Keratinocyte (primary cell): ENCODE measurements around the gene ANO3. TPM values are rescaled to one million over a fixed set of nuclear protein-coding genes. Genes with fewer than 3 reads are reported as not detected.

Experiments
- DNase-seq: peaks from one replicate; pipeline ENCODE4 v3.0.0-alpha.2; 2011; ENCODE audit warnings: low read depth, missing footprints, low spot score
- FAIRE-seq: peaks from 2 replicates; lab custom pipeline; 2011; peaks lifted over from hg19 to GRCh38; lab: Jason Lieb, UNC
- H2AFZ ChIP-seq: 2 replicates; pipeline ENCODE4 v1.6.0; 2012; ENCODE audit warnings: low read length, control low read depth, inconsistent platforms; ENCODE audit not compliant: control insufficient read depth
- H3K27ac ChIP-seq: 2 replicates; pipeline ENCODE4 v1.5.1; 2011; ENCODE audit warnings: low read length; ENCODE audit not compliant: control insufficient read depth, insufficient read depth
- H3K27me3 ChIP-seq: 3 replicates; pipeline ENCODE4 v1.6.0; 2011; ENCODE audit warnings: low read length; ENCODE audit not compliant: control insufficient read depth, insufficient read depth; ENCODE audit errors: extremely low read depth
- H3K36me3 ChIP-seq, 2 experiments: 2 replicates in 1 of 2; 3 replicates in 1 of 2; pipeline ENCODE4 v1.5.1; 2011; ENCODE audit warnings: low read length in 2 of 2, mild to moderate bottlenecking in 1 of 2; ENCODE audit not compliant: control insufficient read depth in 2 of 2, insufficient read depth in 2 of 2; ENCODE audit errors: extremely low read depth in 1 of 2
- H3K4me1 ChIP-seq: 3 replicates; pipeline ENCODE4 v1.5.1; 2011; ENCODE audit warnings: low read length; ENCODE audit not compliant: control insufficient read depth, insufficient read depth; ENCODE audit errors: extremely low read depth
- H3K4me2 ChIP-seq: 3 replicates; pipeline ENCODE4 v1.6.0; 2011; ENCODE audit warnings: low read depth, low read length; ENCODE audit not compliant: control insufficient read depth, insufficient read depth; ENCODE audit errors: extremely low read depth
- H3K4me3 ChIP-seq, 3 experiments: fragments of 200-600 bp in 1 of 3; sonication (generic) in 1 of 3; 2 replicates in 2 of 3; 3 replicates in 1 of 3; pipeline ENCODE4 v1.5.1; 2011 to 2016; ENCODE audit warnings: low read length in 3 of 3, mild to moderate bottlenecking in 3 of 3, control low read depth in 2 of 3, inconsistent platforms in 1 of 3, low read depth in 1 of 3, mixed read lengths in 1 of 3, mixed run types in 1 of 3, moderate library complexity in 1 of 3; ENCODE audit not compliant: control insufficient read depth in 2 of 3, insufficient read depth in 2 of 3; ENCODE audit errors: extremely low read depth in 1 of 3
- H3K79me2 ChIP-seq: 2 replicates; pipeline ENCODE4 v1.6.0; 2012; ENCODE audit warnings: low read length; ENCODE audit not compliant: control insufficient read depth, insufficient read depth
- H3K9ac ChIP-seq: 3 replicates; pipeline ENCODE4 v1.6.0; 2011; ENCODE audit warnings: low read length; ENCODE audit not compliant: control insufficient read depth, insufficient read depth; ENCODE audit errors: extremely low read depth
- H3K9me1 ChIP-seq: 3 replicates; pipeline ENCODE4 v1.6.0; 2011; ENCODE audit warnings: low read length; ENCODE audit not compliant: control insufficient read depth, insufficient read depth; ENCODE audit errors: extremely low read depth
- H3K9me3 ChIP-seq: 2 replicates; pipeline ENCODE4 v1.5.1; 2012; ENCODE audit warnings: low read depth, low read length; ENCODE audit not compliant: control insufficient read depth
- H4K20me1 ChIP-seq: 3 replicates; pipeline ENCODE4 v1.6.0; 2011; ENCODE audit warnings: low read length; ENCODE audit not compliant: control insufficient read depth, insufficient read depth; ENCODE audit errors: extremely low read depth
- CTCF ChIP-seq, 3 experiments: IDR thresholded peaks in 1 of 3; conservative IDR thresholded peaks in 1 of 3; optimal IDR thresholded peaks in 1 of 3; 2 replicates in 2 of 3; 3 replicates in 1 of 3; pipeline versions ENCODE3 to v1.5.1; 2011; ENCODE audit warnings: low read length in 3 of 3, mild to moderate bottlenecking in 3 of 3, moderate library complexity in 2 of 3, control low read depth in 1 of 3, inconsistent platforms in 1 of 3; ENCODE audit not compliant: insufficient read depth in 2 of 3; ENCODE audit errors: extremely low read depth in 1 of 3
- EZH2 ChIP-seq: IDR thresholded peaks from one replicate; pipeline ENCODE4 v1.6.1; 2012; ENCODE audit warnings: inconsistent platforms, mild to moderate bottlenecking, low read length, moderate library complexity
- dilution Hi-C: fragments of 300-500 bp; cut with MboI; formaldehyde crosslinking; loops from one replicate; pipeline ENCODE4 v1.7.0; 2020; ENCODE audit warnings: low sequenced_read_pairs; ENCODE audit not compliant: extremely low pct_ligation_motif_present
- polyA plus RNA-seq, 5 experiments: library from polyadenylated mRNA; depleted of rRNA in 3 of 5; stranded (reverse) in 3 of 5; stranded (forward) in 1 of 5; unstranded in 1 of 5; fragments of >200 nt; gene quantifications; 1 replicate in 1 of 5; 2 replicates in 3 of 5; 3 replicates in 1 of 5; pipeline versions ENCODE4 v1.2.1 to v1.2.3, GENCODE V29; 2011 to 2012; ENCODE audit warnings: missing spikeins in 2 of 5, low read depth in 1 of 5, low replicate concordance in 1 of 5

Gene ANO3
- polyA plus RNA-seq, 1 donor (not counting 4 experiments of a cell fraction or from before 2014, with no cell fraction given): 0.01 TPM

GRCh38 chr11:26527685-26528084, 195.8 kb downstream of the ANO3 start:
- Histone ChIP-seq H3K27ac (no peak overlapping the region), H3K9ac (no peak overlapping the region), H4K20me1 (no peaks in the 10 kb centered on the region), H3K4me1 (no peaks in the 10 kb centered on the region), H3K27me3 (no peaks in the 10 kb centered on the region), H3K4me2 (no peak overlapping the region), H3K4me3 (no peak overlapping the region), H3K9me3 (no peaks in the 10 kb centered on the region), H3K79me2 (no peaks in the 10 kb centered on the region), H3K9me1 (no peaks in the 10 kb centered on the region), H3K36me3 (no peaks in the 10 kb centered on the region), H2AFZ (no peak overlapping the region)
- no peak for DNase-seq
- FAIRE-seq: no peak
- dilution Hi-C loops: no loop called here
- TF ChIP-seq EZH2: no peak
- no peak for TF ChIP-seq CTCF (optimal IDR thresholded peaks at IDR 0.05 in 1 of 3, IDR thresholded peaks at IDR 0.05 in 1 of 3, conservative IDR thresholded peaks at IDR 0.05 in 1 of 3; ENCODE audit: extremely low read depth in 1 of 3, insufficient read depth in 2 of 3, low read length in 3 of 3)

- H3K79me2 ChIP-seq: no peaks in the 10 kb centered on the region
- H3K4me2 ChIP-seq: no peak overlapping the region
- no peaks in the 10 kb centered on the region for H4K20me1 ChIP-seq
- no peaks in the 10 kb centered on the region for H3K9me3 ChIP-seq
- FAIRE-seq (no peak), DNase-seq (no peak)
- no peaks in the 10 kb centered on the region for H3K9me1 ChIP-seq
- dilution Hi-C loops: no loop called here
- no peak overlapping the region for H3K4me3 ChIP-seq
- no peak overlapping the region for H3K27ac ChIP-seq
- H3K9ac ChIP-seq: no peak overlapping the region
- H2AFZ ChIP-seq: no peak overlapping the region
- H3K27me3 ChIP-seq: no peaks in the 10 kb centered on the region
- H3K4me1 ChIP-seq: no peaks in the 10 kb centered on the region
- no peaks in the 10 kb centered on the region for H3K36me3 ChIP-seq
- no peak for TF ChIP-seq CTCF (optimal IDR thresholded peaks at IDR 0.05 in 1 of 3, IDR thresholded peaks at IDR 0.05 in 1 of 3, conservative IDR thresholded peaks at IDR 0.05 in 1 of 3; ENCODE audit: extremely low read depth in 1 of 3, insufficient read depth in 2 of 3, low read length in 3 of 3)
- no peak for TF ChIP-seq EZH2
Observed at GRCh38 chr11:26537341-26537740, 205.4 kb downstream of the ANO3 start.
